Fibroblast of mammary gland (primary cell): ENCODE results near the gene MREG.

Experiments used
- DNase-seq: peaks from one replicate; pipeline ENCODE4 v3.0.0-alpha.2; 2010; ENCODE audit warnings: low read depth
- H3K4me3 ChIP-seq: 2 replicates; pipeline ENCODE4 v1.5.1; 2011; ENCODE audit warnings: low read depth, mild to moderate bottlenecking, low read length, moderate library complexity; ENCODE audit not compliant: control insufficient read depth
- CTCF ChIP-seq: conservative IDR thresholded peaks from 2 replicates; pipeline ENCODE4 v1.5.1; 2011; ENCODE audit warnings: low read depth, low read length, inconsistent platforms; ENCODE audit not compliant: control insufficient read depth, insufficient read depth

Gene MREG

GRCh38 chr2:216006164-216006663 lies 7.1 kb downstream of the MREG start:
- peak; percentile 49 for DNase-seq
- H3K4me3 ChIP-seq: no peak overlapping the region

GRCh38 chr2:216004697-216005283 lies 8.6 kb downstream of the MREG start:
- TF ChIP-seq CTCF: no peak
- H3K4me3 ChIP-seq: no peak overlapping the region
- DNase-seq: no peak

More at GRCh38 chr2:216006164-216006663, 7.1 kb downstream of the MREG start:
- TF ChIP-seq CTCF: no peak

- no peak for DNase-seq
- H3K4me3 ChIP-seq: no peak overlapping the region
- TF ChIP-seq CTCF: no peak
Observed at GRCh38 chr2:216003876-216004696, 9.3 kb downstream of the MREG start.

GRCh38 chr2:216002693-216003092 lies 10.7 kb downstream of the MREG start:
- DNase-seq: no peak
- no peak for TF ChIP-seq CTCF
- H3K4me3 ChIP-seq: no peak overlapping the region

GRCh38 chr2:216002101-216002678 lies 11.2 kb downstream of the MREG start:
- no peak overlapping the region for H3K4me3 ChIP-seq
- no peak for TF ChIP-seq CTCF
- no peak for DNase-seq

- no peak overlapping the region for H3K4me3 ChIP-seq
- no peak for TF ChIP-seq CTCF
- no peak for DNase-seq
Observed at GRCh38 chr2:216001216-216002100, 11.9 kb downstream of the MREG start.
